ENCODE results near the gene SLFNL1. TPM values are rescaled to one million over a fixed set of nuclear protein-coding genes. Genes with fewer than 3 reads are reported as not detected.

Gene SLFNL1
- 0.66 and 0.73 TPM in 2 replicates for total RNA-seq

GRCh38 chr1:41021526-41022308 lies at the start of gene SLFNL1:
TSS of gene SLFNL1 (minus strand) at chr1:41021725. CDS start at chr1:41020660, 1,065 bp downstream.

GRCh38 chr1:40979241-40980067 lies 42.1 kb downstream of the SLFNL1 start, which contains the start of gene CTPS1:
TSS of gene CTPS1 (plus strand) at chr1:40979696. CDS start at chr1:40983291, 3,595 bp downstream.

Other genes with a start within 250 kb of the SLFNL1 start
- under 0.01 TPM in 2 replicates for gene KCNQ4, start 237.9 kb downstream of the SLFNL1 start, total RNA-seq
- 1.2 and 2.5 TPM in 2 replicates for gene CITED4, start 159.4 kb downstream of the SLFNL1 start, total RNA-seq
- 8.9 and 25.3 TPM in 2 replicates for gene CTPS1, start 42.0 kb downstream of the SLFNL1 start, total RNA-seq
- 18.6 and 22.8 TPM in 2 replicates for gene SCMH1, start 220.6 kb upstream of the SLFNL1 start, total RNA-seq